H1 (cell line): Measurements from ENCODE around the gene STT3B. TPM values are rescaled to one million over a fixed set of nuclear protein-coding genes. Genes with fewer than 3 reads are reported as not detected.

Experiments used
- CTCF ChIA-PET: fragments of 300-600 bp; sonication (Branson Sonifier 250); formaldehyde crosslinking; loops from one replicate; lab custom pipeline; 2021; ENCODE audit not compliant: partially characterized antibody; lab: Charles Lee
- POLR2A ChIA-PET: fragments of 300-600 bp; sonication (Branson Sonifier 250); formaldehyde crosslinking; loops from one replicate; lab custom pipeline; 2021; ENCODE audit warnings: inconsistent platforms; ENCODE audit not compliant: partially characterized antibody; lab: Charles Lee
- DNase-seq, 2 experiments: peaks; one replicate each; pipeline versions ENCODE4 v3.0.0 to v3.0.0-alpha.2; 2010 to 2022; ENCODE audit warnings: low spot score in 2 of 2, low read depth in 1 of 2, mixed read lengths in 1 of 2
- FAIRE-seq: peaks from 2 replicates; lab custom pipeline; 2011; peaks lifted over from hg19 to GRCh38; lab: Jason Lieb, UNC
- H2AFZ ChIP-seq: 2 replicates; pipeline ENCODE4 v1.8.1; 2012; ENCODE audit warnings: low read length, inconsistent platforms
- H2AK5ac ChIP-seq: 2 replicates; pipeline ENCODE4 v1.6.1; 2013; ENCODE audit warnings: low read depth, low read length
- H2BK120ac ChIP-seq: replicated peaks from 2 replicates; pipeline ENCODE3; 2013; ENCODE audit warnings: low read depth, low read length, inconsistent platforms
- H2BK12ac ChIP-seq: 2 replicates; pipeline ENCODE4 v1.6.1; 2013; ENCODE audit warnings: low read depth, low read length
- H2BK15ac ChIP-seq: 2 replicates; pipeline ENCODE4 v1.6.1; 2013; ENCODE audit warnings: low read length
- H2BK20ac ChIP-seq: 2 replicates; pipeline ENCODE4 v1.6.1; 2013; ENCODE audit warnings: low read length
- H2BK5ac ChIP-seq: 2 replicates; pipeline ENCODE4 v1.6.1; 2013; ENCODE audit warnings: low read depth, low read length
- H3K14ac ChIP-seq: 2 replicates; pipeline ENCODE4 v1.6.1; 2013; ENCODE audit warnings: inconsistent platforms; ENCODE audit not compliant: insufficient read length
- H3K18ac ChIP-seq: 2 replicates; pipeline ENCODE4 v1.6.1; 2013; ENCODE audit warnings: low read length; ENCODE audit errors: extremely low read depth
- H3K23ac ChIP-seq: 2 replicates; pipeline ENCODE4 v1.6.1; 2013; ENCODE audit warnings: inconsistent platforms; ENCODE audit not compliant: insufficient read length
- H3K23me2 ChIP-seq: 2 replicates; pipeline ENCODE4 v1.6.1; 2013; ENCODE audit warnings: low read depth, low read length
- H3K27ac ChIP-seq: 2 replicates; pipeline ENCODE4 v1.6.1; 2011; ENCODE audit warnings: low read depth, low read length, inconsistent platforms
- H3K27me3 ChIP-seq, 4 experiments: replicated peaks in 1 of 4; 1 replicate in 1 of 4; 2 replicates in 3 of 4; pipeline versions ENCODE4 v1.6.1 to v1.8.1; 2011 to 2013; ENCODE audit warnings: low read length in 3 of 4, mild to moderate bottlenecking in 3 of 4, inconsistent platforms in 2 of 4, mixed read lengths in 2 of 4, moderate library complexity in 1 of 4; ENCODE audit not compliant: control insufficient read depth in 3 of 4, insufficient read depth in 3 of 4; ENCODE audit errors: extremely low read depth in 1 of 4
- H3K36me3 ChIP-seq, 4 experiments: 2 replicates each; pipeline versions ENCODE4 v1.6.1 to v1.8.1; 2011 to 2013; ENCODE audit warnings: mild to moderate bottlenecking in 4 of 4, low read length in 3 of 4, moderate library complexity in 2 of 4, control low read depth in 1 of 4, inconsistent platforms in 1 of 4; ENCODE audit not compliant: insufficient read depth in 4 of 4, control insufficient read depth in 2 of 4
- H3K4ac ChIP-seq: replicated peaks from 2 replicates; pipeline ENCODE3; 2013; ENCODE audit warnings: low read length, low read depth, mixed read lengths, inconsistent platforms; ENCODE audit not compliant: insufficient read length
- H3K4me1 ChIP-seq, 4 experiments: replicated peaks in 1 of 4; 1 replicate in 1 of 4; 2 replicates in 3 of 4; pipeline versions ENCODE4 v1.6.1 to v1.8.1; 2011 to 2013; ENCODE audit warnings: low read length in 3 of 4, inconsistent platforms in 2 of 4, mixed read lengths in 1 of 4; ENCODE audit not compliant: insufficient read depth in 4 of 4, control insufficient read depth in 3 of 4
- H3K4me2 ChIP-seq, 2 experiments: 2 replicates each; pipeline versions ENCODE4 v1.6.1 to v1.8.1; 2011 to 2013; ENCODE audit warnings: low read depth in 2 of 2, low read length in 2 of 2, control low read depth in 1 of 2, inconsistent platforms in 1 of 2, mild to moderate bottlenecking in 1 of 2; ENCODE audit not compliant: insufficient read depth in 1 of 2
- H3K4me3 ChIP-seq, 4 experiments: fragments of 200-600, 300-600 bp in 1 of 4; sonication (generic), shearing (Covaris generic), sonication (Bioruptor Twin) in 1 of 4; 2 replicates each; pipeline versions ENCODE4 v1.5.1 to v1.8.1; 2011 to 2016; ENCODE audit warnings: low read length in 4 of 4, low read depth in 3 of 4, control low read depth in 2 of 4, inconsistent platforms in 2 of 4, mild to moderate bottlenecking in 2 of 4, mixed read lengths in 1 of 4, moderate library complexity in 1 of 4; ENCODE audit not compliant: insufficient read depth in 2 of 4; ENCODE audit errors: extremely low read depth in 1 of 4
- H3K56ac ChIP-seq: replicated peaks from 2 replicates; pipeline ENCODE3; 2013; ENCODE audit warnings: low read depth, mild to moderate bottlenecking, mixed read lengths, low read length, inconsistent platforms; ENCODE audit not compliant: insufficient read length
- H3K79me1 ChIP-seq: 2 replicates; pipeline ENCODE4 v1.6.1; 2013; ENCODE audit warnings: low read depth, low read length, control low read depth
- H3K79me2 ChIP-seq, 2 experiments: 2 replicates each; pipeline versions ENCODE4 v1.6.1 to v1.8.1; 2012 to 2013; ENCODE audit warnings: low read length in 2 of 2, mild to moderate bottlenecking in 2 of 2, inconsistent platforms in 1 of 2; ENCODE audit not compliant: insufficient read depth in 2 of 2, control insufficient read depth in 1 of 2
- H3K9ac ChIP-seq, 4 experiments: replicated peaks in 1 of 4; 1 replicate in 1 of 4; 2 replicates in 3 of 4; pipeline versions ENCODE4 v1.6.1 to v1.8.1; 2011 to 2013; ENCODE audit warnings: low read depth in 3 of 4, low read length in 3 of 4, control low read depth in 2 of 4, mild to moderate bottlenecking in 2 of 4, moderate library complexity in 2 of 4, inconsistent platforms in 1 of 4; ENCODE audit errors: extremely low read depth in 1 of 4
- H3K9me3 ChIP-seq, 2 experiments: 2 replicates each; pipeline versions ENCODE4 v1.6.1 to v1.8.1; 2012 to 2013; ENCODE audit warnings: mild to moderate bottlenecking in 2 of 2, moderate library complexity in 2 of 2, control low read depth in 1 of 2, inconsistent platforms in 1 of 2, low read depth in 1 of 2, low read length in 1 of 2, mixed read lengths in 1 of 2; ENCODE audit not compliant: insufficient read depth in 2 of 2
- H4K20me1 ChIP-seq, 2 experiments: replicated peaks in 1 of 2; 2 replicates each; pipeline versions ENCODE3 to v1.8.1; 2011 to 2013; ENCODE audit warnings: inconsistent platforms in 2 of 2, low read length in 2 of 2, mild to moderate bottlenecking in 1 of 2; ENCODE audit not compliant: insufficient read depth in 2 of 2, control insufficient read depth in 1 of 2
- H4K5ac ChIP-seq: 2 replicates; pipeline ENCODE4 v1.6.1; 2013; ENCODE audit warnings: low read length, low read depth, mixed read lengths, inconsistent platforms; ENCODE audit not compliant: insufficient read length
- H4K8ac ChIP-seq: 2 replicates; pipeline ENCODE4 v1.8.0; 2013; ENCODE audit warnings: mild to moderate bottlenecking, moderate library complexity, low read length, inconsistent platforms; ENCODE audit not compliant: insufficient read depth; ENCODE audit errors: extremely low read depth
- H4K91ac ChIP-seq: replicated peaks from 2 replicates; pipeline ENCODE3; 2013; ENCODE audit warnings: low read length, mixed read lengths, inconsistent platforms; ENCODE audit not compliant: insufficient read length
- CREB1 ChIP-seq: IDR thresholded peaks from 2 replicates; pipeline ENCODE4 v1.6.1; 2012; ENCODE audit warnings: inconsistent platforms
- CTBP2 ChIP-seq: IDR thresholded peaks from 2 replicates; pipeline ENCODE4 v1.7.0; 2011; ENCODE audit warnings: borderline replicate concordance, mild to moderate bottlenecking, moderate library complexity, mixed read lengths, low read length; ENCODE audit not compliant: insufficient read depth, insufficient read length
- GABPA ChIP-seq: IDR thresholded peaks from 2 replicates; pipeline ENCODE4 v1.6.1; 2011; ENCODE audit warnings: mild to moderate bottlenecking, low read length, moderate library complexity, borderline replicate concordance; ENCODE audit not compliant: insufficient read depth
- MAFK ChIP-seq: IDR thresholded peaks from 2 replicates; pipeline ENCODE4 v1.6.1; 2012; ENCODE audit warnings: low read depth, mild to moderate bottlenecking, improper control_type of control experiment, low read length
- RFX5 ChIP-seq: IDR thresholded peaks from 2 replicates; pipeline ENCODE4 v1.6.1; 2011; ENCODE audit warnings: low read depth, low read length, improper control_type of control experiment, borderline replicate concordance
- RNF2 ChIP-seq: fragments of 200-900, 300-1000 bp; sonication (generic); IDR thresholded peaks from 2 replicates; pipeline ENCODE4 v1.7.1; 2016; ENCODE audit warnings: borderline replicate concordance, low read depth, mild to moderate bottlenecking, antibody characterized with exemption, low read length; ENCODE audit not compliant: poor library complexity, severe bottlenecking; ENCODE audit errors: missing control alignments
- SAP30 ChIP-seq: fragments of 300-600 bp; sonication (generic); IDR thresholded peaks from 2 replicates; pipeline ENCODE4 v1.7.1; 2012; ENCODE audit warnings: low read length, moderate library complexity, mild to moderate bottlenecking, inconsistent platforms; ENCODE audit not compliant: insufficient read depth, insufficient replicate concordance
- SP4 ChIP-seq: IDR thresholded peaks from 2 replicates; pipeline ENCODE4 v1.6.1; 2012; ENCODE audit warnings: low read length, inconsistent platforms
- TBP ChIP-seq: IDR thresholded peaks from 2 replicates; pipeline ENCODE4 v1.6.1; 2011; ENCODE audit warnings: low read depth, low read length, improper control_type of control experiment
- USF2 ChIP-seq: IDR thresholded peaks from 2 replicates; pipeline ENCODE4 v1.6.1; 2011; ENCODE audit warnings: low read length, improper control_type of control experiment
- YY1 ChIP-seq: IDR thresholded peaks from 2 replicates; pipeline ENCODE4 v1.6.1; 2011; ENCODE audit warnings: low read depth, mild to moderate bottlenecking, low read length
- ZNF274 ChIP-seq: IDR thresholded peaks from 2 replicates; pipeline ENCODE4 v1.7.0; 2012; ENCODE audit warnings: low read length, borderline replicate concordance; ENCODE audit errors: extremely low read depth
- WGBS, 2 experiments: shearing (Covaris generic) in 1 of 2; methylation state at CpG; one replicate each; pipeline versions ENCODE4 v1.1.6 to v1.1.7; 2013 to 2015; ENCODE audit warnings: low lambda C conversion rate in 2 of 2, mixed read lengths in 2 of 2, inconsistent platforms in 1 of 2, low coverage in 1 of 2, missing lambda C conversion rate in 1 of 2; ENCODE audit not compliant: insufficient replicate concordance in 2 of 2, insufficient coverage in 1 of 2, insufficient read length in 1 of 2; ENCODE audit errors: extremely low coverage in 1 of 2, missing lambda C conversion rate in 1 of 2; 5-methylcytosine and 5-hydroxymethylcytosine counted together
- polyA plus RNA-seq, 7 experiments: library from polyadenylated mRNA; depleted of rRNA in 3 of 7; stranded (reverse) in 5 of 7; unstranded in 2 of 7; fragments of >200 nt in 5 of 7; fragments of 200-250 nt in 2 of 7; gene quantifications; 1 replicate in 5 of 7; 2 replicates in 1 of 7; 4 replicates in 1 of 7; pipeline versions ENCODE4 v1.2.1 to v1.2.3, GENCODE V29; 2011 to 2013; ENCODE audit warnings: missing spikeins in 2 of 7, mixed read lengths in 2 of 7
- total RNA-seq: library from RNA; stranded (reverse); fragmentation: NEBNext Ultra II Directional; extraction: Animal tissue kit (Norgen Biotek cat#: 25700); gene quantifications from 2 replicates; pipeline ENCODE4 v1.2.1, GENCODE V29; 2021

Gene STT3B
- total and polyA plus RNA-seq, 2 of the 8 experiments (the other 6 are each of a cell fraction or from before 2014, with no cell fraction given): 43.5 to 134 TPM

- no peak overlapping the region for H3K4me2 ChIP-seq
- H2BK120ac ChIP-seq: no peak overlapping the region
- no peak overlapping the region for H2BK12ac ChIP-seq
- no peak overlapping the region for H2BK5ac ChIP-seq
- DNase-seq (no peak), FAIRE-seq (no peak)
- no peak overlapping the region for H2BK15ac ChIP-seq
- peaks cover 0 to 4% (median 2%) of the 10 kb centered on the region in 4 experiments; a peak in 2 of 7 replicates for H3K4me1 ChIP-seq
- POLR2A ChIA-PET: no interaction called here
- H3K23me2 ChIP-seq: no peaks in the 10 kb centered on the region
- H2BK20ac ChIP-seq: no peak overlapping the region
- H3K4me3 ChIP-seq: no peak overlapping the region
- no peak overlapping the region for H3K27ac ChIP-seq
- H3K9me3 ChIP-seq: no peaks in the 10 kb centered on the region
- no peak overlapping the region for H4K8ac ChIP-seq
- no peak overlapping the region for H4K5ac ChIP-seq
- no peak overlapping the region for H2AK5ac ChIP-seq
- H4K20me1 ChIP-seq: peaks cover 0 to 2% of the 10 kb centered on the region in 2 experiments
- peaks cover 0 to 27% (median 5%) of the 10 kb centered on the region in 4 experiments; a peak in 2 of 8 replicates for H3K36me3 ChIP-seq
- no peaks in the 10 kb centered on the region for H3K27me3 ChIP-seq
- no peak overlapping the region for H3K56ac ChIP-seq
- 70% methylated on average over 4 of the region's 4 CpGs; no CpG with 5 or more reads in 1 of the 2 experiments for WGBS, 2 experiments
- no peaks in the 10 kb centered on the region; the same call in 1 of the 2 replicates for H3K79me1 ChIP-seq
- CTCF ChIA-PET: interaction anchor here (1.6 kb wide), 1 partner anchor 17 kb away, joined by 3 read pairs; no protein-coding TSS in a partner anchor
- no peak overlapping the region for H3K4ac ChIP-seq
- H3K23ac ChIP-seq: no peak overlapping the region
- no peak overlapping the region for H2AFZ ChIP-seq
- H3K14ac ChIP-seq: no peak overlapping the region
- no peak overlapping the region for H3K9ac ChIP-seq
- H3K79me2 ChIP-seq: no peaks in the 10 kb centered on the region
- no peak overlapping the region for H3K18ac ChIP-seq
- H4K91ac ChIP-seq: no peak overlapping the region
- no peak for TF ChIP-seq RFX5
- TF ChIP-seq SP4: no peak
- no peak for TF ChIP-seq GABPA
- no peak for TF ChIP-seq CTBP2
- no peak for TF ChIP-seq MAFK
- TF ChIP-seq YY1: no peak
- TF ChIP-seq ZNF274: no peak
- TF ChIP-seq CREB1: no peak
- TF ChIP-seq SAP30: no peak
- no peak for TF ChIP-seq USF2
- no peak for TF ChIP-seq RNF2
- no peak for TF ChIP-seq TBP
Measured at GRCh38 chr3:31622636-31623288, 90.0 kb downstream of the STT3B start.
